Spleen (tissue), 7 donors: ENCODE measurements around the gene ECD.
"Not testable (repeated sequence)": the region's sequence is repeated elsewhere in the genome, so short reads cannot be mapped to it uniquely, and the experiment has no call there.

ENCODE experiments used
- CTCF ChIP-seq, 11 experiments: fragments of 200-600 bp in 7 of 11; fragments of 450-650 bp in 4 of 11; sonication (generic) in 4 of 11; IDR thresholded peaks in 8 of 11; conservative IDR thresholded peaks in 3 of 11; 1 replicate in 7 of 11; 2 replicates in 4 of 11; pipeline versions ENCODE4 v1.4.0 to v1.8.0; 2016 to 2021; ENCODE audit warnings: antibody characterized with exemption in 11 of 11, inconsistent platforms in 4 of 11, mild to moderate bottlenecking in 1 of 11
- POLR2A ChIP-seq, 3 donors: fragments of 450-650 bp; IDR thresholded peaks; one replicate each; pipeline ENCODE4 v1.5.1; 2017; ENCODE audit warnings: antibody characterized with exemption in 3 of 3, mild to moderate bottlenecking in 1 of 3
- POLR2AphosphoS5 ChIP-seq, 3 donors: sonication (generic); formaldehyde crosslinking; IDR thresholded peaks; one replicate each; pipeline ENCODE4 v1.5.1; 2017; ENCODE audit warnings: antibody characterized with exemption in 3 of 3
- donor health status: DM: no; HTN: no; CAD: no; lungs with moderate emphysema.
- donor health status: DM: no; HTN: no; CAD: no.
- donor health status: DM: no; HTN: no; CAD: no.

GRCh38 chr10:73150633-73151413 lies 17.0 kb downstream of the ECD start:
- not testable (repeated sequence) for TF ChIP-seq POLR2AphosphoS5 (IDR thresholded peaks at IDR 0.05); POLR2A (IDR thresholded peaks at IDR 0.05); CTCF (IDR thresholded peaks at IDR 0.05 in 8 of 11, conservative IDR thresholded peaks at IDR 0.05 in 3 of 11)
